ENCODE data around the gene TGM4. TPM values are rescaled to one million over a fixed set of nuclear protein-coding genes. Genes with fewer than 3 reads are reported as not detected.

TGM4 gene
- not detected in 2 replicates for total RNA-seq

DNA sequence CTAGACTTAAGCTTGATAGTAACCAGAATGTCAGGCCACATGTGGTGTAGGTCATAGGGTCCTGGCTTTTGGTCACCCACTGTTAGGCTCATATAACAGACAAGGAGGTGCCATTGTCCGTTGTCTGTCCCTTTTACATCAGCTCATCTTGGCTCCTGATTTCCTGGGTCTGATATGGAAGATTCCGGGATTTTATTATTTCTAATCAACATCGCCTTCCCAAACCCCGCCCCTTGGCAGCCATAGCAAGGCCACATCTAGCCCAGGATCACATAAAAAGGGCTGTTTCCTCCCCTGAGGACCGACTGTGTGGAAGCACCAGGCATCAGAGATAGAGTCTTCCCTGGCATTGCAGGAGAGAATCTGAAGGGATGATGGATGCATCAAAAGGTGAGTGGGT lies at the start of gene TGM4:
Gene TGM4, plus strand, starts transcription at position 301 of the 400 bp plus-strand sequence. Its CDS starts 71 bp downstream, at position 372.

DNA sequence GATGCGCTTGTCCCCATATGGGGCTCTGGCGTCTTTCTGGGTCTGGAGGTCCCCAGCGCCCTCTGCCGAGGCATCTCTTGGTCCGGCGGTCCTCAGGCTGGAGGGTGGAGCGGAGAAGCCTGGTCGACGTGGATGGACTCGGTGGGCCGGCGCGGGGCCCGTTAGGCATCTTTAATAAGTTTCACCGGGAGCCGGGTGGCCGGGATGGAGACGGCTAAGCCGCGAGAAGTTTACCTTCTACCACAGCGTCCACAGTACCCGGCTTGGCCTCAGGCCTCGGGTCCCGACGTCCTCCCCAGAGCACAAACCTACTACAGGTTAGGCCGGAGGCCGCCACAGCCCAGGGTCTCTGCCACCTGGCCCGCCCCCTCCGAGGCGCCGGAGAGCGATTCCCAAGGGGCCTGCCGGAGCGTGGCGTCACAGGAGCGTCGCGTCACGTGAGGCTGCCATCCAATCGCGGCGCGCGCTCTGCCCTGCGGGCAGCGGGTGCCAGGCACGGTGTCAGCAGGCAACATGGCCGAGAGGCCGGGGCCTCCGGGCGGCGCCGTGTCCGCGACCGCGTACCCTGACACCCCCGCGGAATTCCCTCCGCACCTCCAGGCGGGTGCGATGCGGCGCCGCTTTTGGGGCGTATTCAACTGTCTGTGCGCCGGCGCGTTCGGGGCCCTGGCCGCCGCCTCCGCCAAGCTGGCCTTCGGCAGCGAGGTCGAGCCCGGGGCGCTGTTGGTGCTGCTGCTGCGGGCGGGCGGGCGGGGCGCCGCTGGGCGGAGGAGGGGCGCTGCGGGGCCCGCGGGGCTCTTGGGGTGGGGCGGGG lies 12.8 kb upstream of the TGM4 start, which contains the start of gene TMEM42:
Gene TMEM42, plus strand, starts transcription at position 501 of the 814 bp plus-strand sequence. Its CDS starts 13 bp downstream, at position 514.

Other genes with a start within 250 kb of the TGM4 start
- gene ZNF197, start 249.6 kb upstream of the TGM4 start, total RNA-seq, result 19.8 and 19.9 TPM in 2 replicates
- gene ZNF35, start 225.9 kb upstream of the TGM4 start, total RNA-seq, result 23.3 and 26.8 TPM in 2 replicates
- 6.6 and 8.8 TPM in 2 replicates for gene ZNF502, start 161.9 kb upstream of the TGM4 start, total RNA-seq
- gene ZNF501, start 145.0 kb upstream of the TGM4 start, total RNA-seq, result 7.0 and 10.4 TPM in 2 replicates
- gene KIAA1143, start 113.0 kb upstream of the TGM4 start, total RNA-seq, result 22.5 and 23.5 TPM in 2 replicates
- 1.3 and 1.8 TPM in 2 replicates for gene KIF15, start 112.8 kb upstream of the TGM4 start, total RNA-seq
- 14.0 and 14.8 TPM in 2 replicates for gene TMEM42, start 12.7 kb upstream of the TGM4 start, total RNA-seq
- gene ZDHHC3, start 101.6 kb downstream of the TGM4 start, total RNA-seq, result 84.9 and 85.6 TPM in 2 replicates
- gene EXOSC7, start 101.6 kb downstream of the TGM4 start, total RNA-seq, result 31.5 and 51.4 TPM in 2 replicates
- gene CLEC3B, start 151.7 kb downstream of the TGM4 start, total RNA-seq, result 8.5 and 9.9 TPM in 2 replicates